Erythroblast (primary cell): ENCODE results near the gene MLH3.
"Not testable (repeated sequence)": the region's sequence is repeated elsewhere in the genome, so short reads cannot be mapped to it uniquely, and the experiment has no call there.

Experiments
- GATA1 ChIP-seq: IDR thresholded peaks from 2 replicates; pipeline ENCODE4 v1.6.1; 2011; ENCODE audit warnings: low read depth, mild to moderate bottlenecking, control low read depth, low read length, moderate library complexity
- POLR2A ChIP-seq: IDR thresholded peaks from 2 replicates; pipeline ENCODE4 v1.6.1; 2011; ENCODE audit warnings: mild to moderate bottlenecking, low read length

GRCh38 chr14:74995781-74996180 lies 55.5 kb downstream of the MLH3 start:
- not testable (repeated sequence) for TF ChIP-seq POLR2A, GATA1
